ENCODE data around the gene IMP4.
A peak's percentile ranks its signal among the peaks of the same experiment; 100 is the strongest.

IMP4 gene

DNA sequence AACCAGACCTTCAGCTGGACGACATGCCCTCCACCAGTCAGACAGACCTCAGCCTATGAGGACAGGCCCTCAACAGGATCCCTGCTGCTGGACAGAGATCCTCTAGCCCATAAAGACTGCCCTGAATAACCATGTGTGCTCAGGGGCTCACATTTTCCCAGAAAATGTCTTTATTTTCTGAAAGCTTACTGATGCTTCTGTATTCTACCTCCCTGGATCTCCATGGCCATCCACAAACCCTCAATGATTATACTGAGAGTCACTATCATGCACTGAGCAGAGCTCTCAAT, 11.4 kb downstream of the IMP4 start:
- H3K27me3 ChIP-seq (ENCODE audit: low read depth, low read length), result no peaks in the 10 kb centered on the region
- no peak overlapping the region for H3K4me2 ChIP-seq (ENCODE audit: low read length)
- TF ChIP-seq, protein P1, sequence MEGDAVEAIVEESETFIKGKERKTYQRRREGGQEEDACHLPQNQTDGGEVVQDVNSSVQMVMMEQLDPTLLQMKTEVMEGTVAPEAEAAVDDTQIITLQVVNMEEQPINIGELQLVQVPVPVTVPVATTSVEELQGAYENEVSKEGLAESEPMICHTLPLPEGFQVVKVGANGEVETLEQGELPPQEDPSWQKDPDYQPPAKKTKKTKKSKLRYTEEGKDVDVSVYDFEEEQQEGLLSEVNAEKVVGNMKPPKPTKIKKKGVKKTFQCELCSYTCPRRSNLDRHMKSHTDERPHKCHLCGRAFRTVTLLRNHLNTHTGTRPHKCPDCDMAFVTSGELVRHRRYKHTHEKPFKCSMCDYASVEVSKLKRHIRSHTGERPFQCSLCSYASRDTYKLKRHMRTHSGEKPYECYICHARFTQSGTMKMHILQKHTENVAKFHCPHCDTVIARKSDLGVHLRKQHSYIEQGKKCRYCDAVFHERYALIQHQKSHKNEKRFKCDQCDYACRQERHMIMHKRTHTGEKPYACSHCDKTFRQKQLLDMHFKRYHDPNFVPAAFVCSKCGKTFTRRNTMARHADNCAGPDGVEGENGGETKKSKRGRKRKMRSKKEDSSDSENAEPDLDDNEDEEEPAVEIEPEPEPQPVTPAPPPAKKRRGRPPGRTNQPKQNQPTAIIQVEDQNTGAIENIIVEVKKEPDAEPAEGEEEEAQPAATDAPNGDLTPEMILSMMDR (IDR thresholded peaks at IDR 0.05; ENCODE audit: low read depth, low read length), result no peak
- TF ChIP-seq EZH2phosphoT487 (IDR thresholded peaks at IDR 0.05; ENCODE audit: low read depth), result no peak
- H3K9ac ChIP-seq (ENCODE audit: low read length), result no peak overlapping the region
- no peak overlapping the region for H3K27ac ChIP-seq (ENCODE audit: low read length)
- peaks cover 8% of the 10 kb centered on the region for H3K36me3 ChIP-seq (replicated peaks; ENCODE audit: low read depth, low read length)
- no peak overlapping the region for H3K4me3 ChIP-seq (ENCODE audit: low read length)
- H4K20me1 ChIP-seq (ENCODE audit: insufficient read depth, low read length), result no peaks in the 10 kb centered on the region
- peaks cover 9% of the 10 kb centered on the region for H3K4me1 ChIP-seq (ENCODE audit: low read length)
- H2AFZ ChIP-seq (ENCODE audit: low read depth, low read length), result no peak overlapping the region
- H3K9me3 ChIP-seq (ENCODE audit: insufficient read depth, low read length), result no peaks in the 10 kb centered on the region
- no peaks in the 10 kb centered on the region for H3K79me2 ChIP-seq (ENCODE audit: low read length)

DNA sequence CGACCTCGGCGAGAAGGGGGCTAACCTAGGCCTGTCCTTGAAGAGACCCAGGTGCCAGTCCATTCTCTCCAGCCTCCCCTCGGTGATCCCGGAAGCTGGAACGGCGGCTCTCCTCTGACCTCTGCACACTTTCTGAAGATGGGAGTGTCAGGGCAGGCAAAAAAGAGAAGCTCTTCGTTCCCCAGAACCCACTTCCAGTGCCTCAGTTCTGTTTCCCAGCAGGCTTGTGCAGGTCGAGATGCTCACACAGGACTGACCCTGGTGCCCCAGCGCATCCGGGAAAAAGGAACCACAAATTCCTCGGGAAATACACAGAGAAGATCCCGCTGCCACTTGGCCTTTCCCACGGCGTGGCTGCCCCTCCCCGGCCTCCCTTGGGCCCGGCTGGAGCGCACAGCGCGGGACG, 12.5 kb downstream of the IMP4 start:
- Histone ChIP-seq H3K4me1 (ENCODE audit: low read length) (peaks cover 9% of the 10 kb centered on the region), H3K27me3 (ENCODE audit: low read depth, low read length) (no peaks in the 10 kb centered on the region), H3K9me3 (ENCODE audit: insufficient read depth, low read length) (no peaks in the 10 kb centered on the region), H3K4me2 (ENCODE audit: low read length) (peak overlapping the region; percentile 94), H3K9ac (ENCODE audit: low read length) (peak overlapping the region; percentile 67), H2AFZ (ENCODE audit: low read depth, low read length) (peak overlapping the region; percentile 17; the same call in 1 of the 2 replicates), H3K79me2 (ENCODE audit: low read length) (no peaks in the 10 kb centered on the region), H4K20me1 (ENCODE audit: insufficient read depth, low read length) (no peaks in the 10 kb centered on the region), H3K4me3 (ENCODE audit: low read length) (peak overlapping the region; percentile 96), H3K36me3 (replicated peaks; ENCODE audit: low read depth, low read length) (peaks cover 2% of the 10 kb centered on the region), H3K27ac (ENCODE audit: low read length) (no peak overlapping the region)
- TF ChIP-seq, protein P1 (IDR thresholded peaks at IDR 0.05; ENCODE audit: low read depth, low read length), result no peak
- TF ChIP-seq EZH2phosphoT487 (IDR thresholded peaks at IDR 0.05; ENCODE audit: low read depth), result no peak

DNA sequence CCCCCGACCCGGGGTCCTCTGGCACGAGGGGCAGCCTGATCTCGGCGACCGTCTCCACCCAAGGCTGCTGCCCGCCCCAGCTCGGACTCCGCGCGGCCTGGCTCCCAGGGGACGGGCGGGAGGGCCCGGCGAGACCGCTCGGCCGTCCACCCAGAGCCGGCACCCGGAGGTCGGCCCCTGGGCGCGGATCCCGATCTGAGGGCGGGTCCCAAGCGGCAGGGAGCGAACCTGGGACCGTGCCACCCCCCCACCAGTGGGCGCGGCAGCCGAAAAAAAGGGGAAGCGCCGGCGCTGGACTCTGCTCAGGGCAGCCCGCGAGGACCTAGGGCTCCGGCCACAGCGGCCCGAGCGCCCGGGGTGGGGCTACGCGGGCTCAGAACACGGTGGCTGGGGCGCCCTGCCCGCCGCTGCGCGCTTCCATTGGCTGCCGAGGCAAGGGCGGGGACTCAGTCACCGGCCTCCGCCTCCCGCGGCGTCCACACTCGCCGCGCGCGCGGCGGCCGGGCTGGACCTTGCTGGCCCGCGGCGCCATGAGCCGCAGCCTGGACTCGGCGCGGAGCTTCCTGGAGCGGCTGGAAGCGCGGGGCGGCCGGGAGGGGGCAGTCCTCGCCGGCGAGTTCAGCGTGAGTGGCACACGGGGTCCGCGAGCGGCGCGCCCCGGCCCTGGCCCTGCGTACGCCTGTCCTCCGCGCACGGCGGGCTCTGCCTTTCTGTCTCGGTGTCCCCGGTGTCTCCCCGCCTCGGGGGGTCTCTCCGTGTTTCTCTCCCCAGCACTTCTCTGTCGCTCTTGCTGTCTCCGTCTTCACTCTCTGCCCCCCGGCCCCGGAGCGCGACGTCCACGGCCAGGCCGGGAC, 13.1 kb downstream of the IMP4 start, which contains the start of gene PTPN18:
Gene PTPN18, plus strand, starts transcription at position 479 of the 854 bp plus-strand sequence. Its CDS starts 52 bp downstream, at position 531.
- H3K27ac ChIP-seq (ENCODE audit: low read length), result no peak within 1 kb of the TSS
- H3K4me1 ChIP-seq (ENCODE audit: low read length), result peaks cover 9% of the 10 kb centered on the region
- no peaks in the 10 kb centered on the region for H3K79me2 ChIP-seq (ENCODE audit: low read length)
- H3K9me3 ChIP-seq (ENCODE audit: insufficient read depth, low read length), result no peaks in the 10 kb centered on the region
- no peaks in the 10 kb centered on the region for H4K20me1 ChIP-seq (ENCODE audit: insufficient read depth, low read length)
- H3K36me3 ChIP-seq (replicated peaks; ENCODE audit: low read depth, low read length), result no peaks in the 10 kb centered on the region
- peak within 1 kb of the TSS; percentile 96 for H3K4me3 ChIP-seq (ENCODE audit: low read length)
- TF ChIP-seq EZH2phosphoT487 (IDR thresholded peaks at IDR 0.05; ENCODE audit: low read depth), result no peak
- TF ChIP-seq, protein P1 (IDR thresholded peaks at IDR 0.05; ENCODE audit: low read depth, low read length), result peak; percentile 22
- H2AFZ ChIP-seq (ENCODE audit: low read depth, low read length), result peak within 1 kb of the TSS; percentile 70
- peak within 1 kb of the TSS; percentile 67 for H3K9ac ChIP-seq (ENCODE audit: low read length)
- H3K27me3 ChIP-seq (ENCODE audit: low read depth, low read length), result no peaks in the 10 kb centered on the region
- H3K4me2 ChIP-seq (ENCODE audit: low read length), result peak within 1 kb of the TSS; percentile 94

DNA sequence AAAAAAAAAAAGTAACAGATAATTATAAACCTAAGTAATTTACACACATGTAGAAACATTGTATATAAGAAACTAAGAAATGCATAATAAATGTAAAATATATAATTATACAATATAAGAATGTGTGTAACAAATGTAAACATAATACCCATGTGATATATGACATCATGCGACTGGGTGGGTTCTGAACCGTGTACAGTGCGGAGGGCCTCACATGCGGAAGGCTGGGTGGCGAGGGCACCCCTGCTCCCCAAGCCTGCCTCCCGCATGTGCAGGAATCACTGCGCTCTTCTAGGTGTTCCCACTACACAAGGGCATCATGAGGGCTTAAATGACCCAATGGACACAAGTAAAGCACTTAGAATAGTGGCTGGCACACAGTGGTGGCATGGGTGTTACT, 15.2 kb downstream of the IMP4 start:
- no peaks in the 10 kb centered on the region for H4K20me1 ChIP-seq (ENCODE audit: insufficient read depth, low read length)
- no peak overlapping the region for H3K9ac ChIP-seq (ENCODE audit: low read length)
- H2AFZ ChIP-seq (ENCODE audit: low read depth, low read length), result no peak overlapping the region
- no peak for TF ChIP-seq EZH2phosphoT487 (IDR thresholded peaks at IDR 0.05; ENCODE audit: low read depth)
- TF ChIP-seq, protein P1 (IDR thresholded peaks at IDR 0.05; ENCODE audit: low read depth, low read length), result no peak
- H3K79me2 ChIP-seq (ENCODE audit: low read length), result no peaks in the 10 kb centered on the region
- peaks cover 9% of the 10 kb centered on the region for H3K4me1 ChIP-seq (ENCODE audit: low read length)
- no peak overlapping the region for H3K4me3 ChIP-seq (ENCODE audit: low read length)
- H3K27me3 ChIP-seq (ENCODE audit: low read depth, low read length), result no peaks in the 10 kb centered on the region
- H3K36me3 ChIP-seq (replicated peaks; ENCODE audit: low read depth, low read length), result no peaks in the 10 kb centered on the region
- no peak overlapping the region for H3K27ac ChIP-seq (ENCODE audit: low read length)
- no peaks in the 10 kb centered on the region for H3K9me3 ChIP-seq (ENCODE audit: insufficient read depth, low read length)
- H3K4me2 ChIP-seq (ENCODE audit: low read length), result no peak overlapping the region
